Measurements from ENCODE around the gene RELB.

DNA sequence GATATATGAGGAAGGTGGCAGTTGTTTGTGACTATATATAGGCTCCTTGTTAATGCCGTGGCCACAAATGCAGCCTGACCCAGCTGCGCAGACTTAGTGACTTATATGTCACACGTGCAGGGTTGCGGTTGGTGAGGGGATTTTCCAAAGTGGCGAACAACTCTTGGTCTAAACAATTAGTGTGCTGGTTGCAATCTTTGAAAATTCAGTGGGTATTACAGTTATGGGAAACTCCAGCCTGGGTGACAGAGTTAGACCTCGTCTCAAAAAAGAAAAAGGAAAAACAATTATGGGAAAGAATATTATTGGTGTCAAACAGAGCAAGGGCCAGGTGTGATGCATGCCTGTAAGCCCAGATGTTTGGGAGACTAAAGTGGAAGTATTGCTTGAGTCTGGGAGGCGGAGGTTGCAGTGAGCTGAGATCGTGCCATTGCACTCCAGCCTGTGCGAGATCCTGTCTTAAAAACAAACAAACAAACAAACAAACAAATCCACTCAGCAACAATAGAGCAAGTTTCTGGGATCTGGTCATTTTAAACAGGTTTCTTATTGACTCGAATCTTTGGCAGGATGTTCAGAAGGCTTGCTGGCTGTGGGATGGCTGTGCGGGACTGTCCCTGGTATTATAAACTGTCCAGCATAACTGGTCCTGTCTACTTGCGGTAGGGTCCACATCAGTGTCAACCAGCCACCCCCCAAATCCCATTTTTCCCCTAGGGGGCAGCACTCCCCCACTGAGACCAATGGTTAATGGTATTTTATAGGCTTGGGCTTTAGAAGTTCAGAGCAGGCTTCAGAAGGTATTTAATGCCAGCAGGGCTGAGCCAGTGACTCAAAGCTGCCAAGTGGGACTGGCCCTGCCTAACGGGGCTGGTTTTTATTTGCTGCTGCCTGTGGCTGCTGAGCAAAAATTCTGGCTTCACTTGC lies 15.4 kb downstream of the RELB start:
- TF ChIP-seq EZH2 (IDR thresholded peaks at IDR 0.05) (no peak), POLR2AphosphoS5 (IDR thresholded peaks at IDR 0.05; ENCODE audit: borderline replicate concordance, low read depth, low read length) (no peak), FOXP2 (optimal IDR thresholded peaks at IDR 0.05; ENCODE audit: control extremely low read depth, extremely low read length, insufficient read depth) (no peak)
